ENCODE measurements around the gene BSCL2. TPM values are rescaled to one million over a fixed set of nuclear protein-coding genes. Genes with fewer than 3 reads are reported as not detected.
A peak's percentile ranks its signal among the peaks of the same experiment; 100 is the strongest.
"Not testable (repeated sequence)": the region's sequence is repeated elsewhere in the genome, so short reads cannot be mapped to it uniquely, and the experiment has no call there.

BSCL2 gene
- total RNA-seq, 4 donors from 2014 or later, result 25.4 to 68.2 (median 45.1) TPM

GRCh38 chr11:62665075-62665598 lies 42.1 kb downstream of the BSCL2 start, which contains the start of the genes C11orf98 and CSKMT:
TSS of gene C11orf98 (minus strand) at chr11:62665210. CDS start at chr11:62665169, 41 bp downstream.
TSS of gene CSKMT (plus strand) at chr11:62665312. CDS start at chr11:62665880, 568 bp downstream.
- 0% methylated on average over 24 to 46 of the region's 47 CpGs for WGBS, 2 donors
- peak within 1 kb of the TSS; percentile 60 for H3K4me3 ChIP-seq (ENCODE audit: low read depth, poor library complexity, severe bottlenecking)
- DNase-seq (ENCODE audit: low spot score in 2 of 2), result peak; percentile 93 to 99
- no peak for TF ChIP-seq CTCF (IDR thresholded peaks at IDR 0.05)
- TF ChIP-seq POLR2A (IDR thresholded peaks at IDR 0.05), result peak in 1 of 2 donors; percentile 95
- intact Hi-C loops (cut with DNase I; ENCODE audit: low total_unique reads), result no loop called here

GRCh38 chr11:62664405-62665074 lies 42.7 kb downstream of the BSCL2 start:
- 2 to 3% methylated on average over 35 to 36 of the region's 36 CpGs for WGBS, 2 donors
- intact Hi-C loops (cut with DNase I; ENCODE audit: low total_unique reads), result no loop called here
- H3K4me3 ChIP-seq (ENCODE audit: low read depth, poor library complexity, severe bottlenecking), result peak overlapping the region; percentile 60
- no peak for DNase-seq (ENCODE audit: low spot score in 2 of 2)
- TF ChIP-seq CTCF (IDR thresholded peaks at IDR 0.05), result no peak
- TF ChIP-seq POLR2A (IDR thresholded peaks at IDR 0.05), result no peak

- TF ChIP-seq CTCF (IDR thresholded peaks at IDR 0.05) (no peak), POLR2A (IDR thresholded peaks at IDR 0.05) (no peak)
- no peak for DNase-seq (ENCODE audit: low spot score in 2 of 2)
- intact Hi-C loops (cut with DNase I; ENCODE audit: low total_unique reads), result no loop called here
- H3K4me3 ChIP-seq (ENCODE audit: low read depth, poor library complexity, severe bottlenecking), result no peak overlapping the region
- 55 to 59% methylated on average over 5 of the region's 5 CpGs for WGBS, 2 donors
These were observed 50.3 kb downstream of the BSCL2 start for GRCh38 chr11:62656796-62657429.

GRCh38 chr11:62654297-62654696 lies 52.9 kb downstream of the BSCL2 start:
- TF ChIP-seq CTCF (IDR thresholded peaks at IDR 0.05), result no peak
- TF ChIP-seq POLR2A (IDR thresholded peaks at IDR 0.05), result no peak
- no peak for DNase-seq (ENCODE audit: low spot score in 2 of 2)
- WGBS, 2 donors, result 89 to 93% methylated on average over 11 of the region's 11 CpGs
- H3K4me3 ChIP-seq (ENCODE audit: low read depth, poor library complexity, severe bottlenecking), result no peak overlapping the region
- intact Hi-C loops (cut with DNase I; ENCODE audit: low total_unique reads), result no loop called here

- no peak for TF ChIP-seq CTCF (IDR thresholded peaks at IDR 0.05)
- TF ChIP-seq POLR2A (IDR thresholded peaks at IDR 0.05), result no peak
- H3K4me3 ChIP-seq (ENCODE audit: low read depth, poor library complexity, severe bottlenecking), result peak overlapping the region; percentile 87
- WGBS, 2 donors, result 30% methylated on average over 16 of the region's 16 CpGs
- no peak for DNase-seq (ENCODE audit: low spot score in 2 of 2)
- intact Hi-C loops (cut with DNase I; ENCODE audit: low total_unique reads), result no loop called here
These were observed 54.8 kb downstream of the BSCL2 start for GRCh38 chr11:62652161-62653006.

- intact Hi-C loops (cut with DNase I; ENCODE audit: low total_unique reads); DNase-seq (ENCODE audit: low spot score in 2 of 2); H3K4me3 ChIP-seq (ENCODE audit: low read depth, poor library complexity, severe bottlenecking): not testable (repeated sequence)
- WGBS, 2 donors, result 95 to 96% methylated on average over 12 of the region's 12 CpGs
These were observed 56.9 kb downstream of the BSCL2 start for GRCh38 chr11:62650283-62650682.
